Adrenal gland (tissue), 12 donors: ENCODE measurements around the gene NLK. TPM values are rescaled to one million over a fixed set of nuclear protein-coding genes. Genes with fewer than 3 reads are reported as not detected.
"Not testable (repeated sequence)": the region's sequence is repeated elsewhere in the genome, so short reads cannot be mapped to it uniquely, and the experiment has no call there.

Source experiments
- DNase-seq, 7 donors: peaks; one replicate each; pipeline ENCODE4 v3.0.0-alpha.2; 2019 to 2020
- H3K27ac ChIP-seq, 5 donors: fragments of 200-600 bp; sonication (generic) in 4 of 5; 1 replicate in 3 of 5; 2 replicates in 2 of 5; pipeline versions ENCODE4 v1.5.1 to v1.8.0; 2016 to 2020; ENCODE audit warnings: mild to moderate bottlenecking in 1 of 5
- H3K27me3 ChIP-seq: fragments of 200-600 bp; 2 replicates; pipeline ENCODE4 v1.8.0; 2021
- H3K36me3 ChIP-seq, 2 donors: fragments of 200-600 bp; replicated peaks in 1 of 2; 1 replicate in 1 of 2; 2 replicates in 1 of 2; pipeline versions ENCODE4 v1.5.1 to v1.8.0; 2018 to 2022
- H3K4me1 ChIP-seq, 2 donors: fragments of 200-600 bp; replicated peaks in 1 of 2; 1 replicate in 1 of 2; 2 replicates in 1 of 2; pipeline versions ENCODE4 v1.5.1 to v1.8.0; 2018 to 2021
- H3K4me3 ChIP-seq, 4 donors: fragments of 200-600 bp; sonication (generic) in 3 of 4; one replicate each; pipeline ENCODE4 v1.5.1; 2016 to 2018
- H3K9me3 ChIP-seq, 3 donors: fragments of 200-600 bp; sonication (generic) in 1 of 3; replicated peaks in 1 of 3; 1 replicate in 2 of 3; 2 replicates in 1 of 3; pipeline versions ENCODE4 v1.5.1 to v1.8.0; 2016 to 2021
- POLR2A ChIP-seq, 2 donors: fragments of 450-650 bp; IDR thresholded peaks; one replicate each; pipeline ENCODE4 v1.6.1; 2017; ENCODE audit warnings: antibody characterized with exemption in 2 of 2, mild to moderate bottlenecking in 2 of 2, moderate library complexity in 1 of 2
- WGBS, 4 donors: extraction: QIAGEN DNeasy Blood & Tissue Kit in 2 of 4; methylation state at CpG; one replicate each; pipeline versions ENCODE4 v1.1.5 to v1.1.7; 2013 to 2017; 5-methylcytosine and 5-hydroxymethylcytosine counted together
- intact Hi-C, 2 donors: fragments of 100-400 bp; cut with DNase I; formaldehyde crosslinking; loops; one replicate each; pipeline versions ENCODE4 v1.14.1 to v1.15.0; 2022 to 2023
- polyA plus RNA-seq, 3 donors: library from polyadenylated mRNA; stranded (reverse); fragments of 200-250 nt in 2 of 3; fragments of 350-450 nt in 1 of 3; fragmentation: Illumina TruSeq in 1 of 3; extraction: RNeasy Lipid Tissue Mini Kit (QIAGEN cat#74804) in 1 of 3; gene quantifications; one replicate each; pipeline ENCODE4 v1.2.3, GENCODE V29; 2013 to 2014
- total RNA-seq, 9 donors: library from RNA; depleted of rRNA in 4 of 9; stranded (reverse); fragments of >200 nt in 4 of 9; fragments of 120-200 nt in 1 of 9; fragmentation: NEBNext Ultra II Directional in 1 of 9; extraction: Animal tissue kit (Norgen Biotek cat#: 25700) in 1 of 9; gene quantifications; one replicate each; pipeline versions ENCODE4 v1.1.0 to v1.2.4, GENCODE V29; 2013 to 2023
- TF ChIP-seq, protein P1 (sequence below), 6 experiments: fragments of 450-650 bp in 4 of 6; fragments of 200-600 bp in 2 of 6; sonication (generic) in 1 of 6; IDR thresholded peaks; 1 replicate in 5 of 6; 2 replicates in 1 of 6; pipeline versions ENCODE4 v1.5.1 to v1.8.0; 2016 to 2021; ENCODE audit warnings: antibody characterized with exemption in 6 of 6, mild to moderate bottlenecking in 2 of 6, moderate library complexity in 1 of 6
- donor health status: healthy with polysubstance abuse.
- donor health status: Bipolar disorder and iron deficiency.
- donor health status: DM: yes; HTN: yes; CAD: no.
- donor health status: DM: no; HTN: no; CAD: no.
- donor health status: DM: no; HTN: no; CAD: no.
- donor health status: DM: yes; HTN: yes; CAD: no.

NLK gene
- total and polyA plus RNA-seq, 12 donors, result 34.7 to 86.1 (median 56.4) TPM

DNA sequence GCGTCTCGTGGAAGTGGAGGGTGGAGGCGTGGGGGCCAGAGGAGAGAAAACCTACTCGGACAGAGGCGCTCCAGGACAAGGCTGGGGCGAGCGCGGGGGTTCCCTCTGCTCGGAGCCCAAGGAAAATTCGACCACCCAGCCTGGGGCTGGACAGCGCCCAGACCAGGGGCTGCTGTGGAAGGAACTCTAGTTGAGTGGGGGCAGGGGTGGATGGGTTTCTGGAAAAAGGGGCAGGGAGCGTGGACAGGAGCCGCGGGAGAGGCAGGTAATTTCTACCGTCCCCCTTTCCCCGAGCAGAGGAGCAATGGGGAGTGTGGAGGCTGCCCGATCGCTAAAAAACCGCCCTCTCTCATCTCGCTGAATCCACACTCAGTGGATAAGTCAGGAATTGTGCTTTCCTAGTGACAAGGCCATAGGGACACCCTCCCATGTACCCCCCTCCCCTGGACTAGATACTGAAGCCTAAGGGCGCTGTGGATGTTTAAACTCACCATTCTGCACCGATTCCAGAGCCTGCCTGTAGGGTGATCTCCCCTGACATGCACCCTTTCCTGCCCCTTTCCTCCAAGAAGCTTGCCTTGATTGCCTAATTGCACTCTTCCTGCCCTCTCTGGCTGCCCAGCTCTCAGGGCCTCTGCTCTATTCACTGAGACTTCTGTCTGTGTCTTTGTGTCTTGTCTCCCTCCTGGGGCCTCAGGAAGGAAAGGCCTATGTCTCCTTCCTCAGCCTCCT is 185.8 kb downstream of the NLK start:
- DNase-seq, result peak in 1 of 7 donors; percentile 50
- intact Hi-C loops, result no loop called here
- Histone ChIP-seq H3K36me3 (no peaks in the 10 kb centered on the region), H3K9me3 (no peaks in the 10 kb centered on the region), H3K4me3 (peak overlapping the region in 2 of 4 donors; percentile 35 to 57), H3K4me1 (peaks cover 47 to 56% of the 10 kb centered on the region in 2 donors), H3K27ac (peak overlapping the region; percentile 47 to 93 (median 87)), H3K27me3 (no peaks in the 10 kb centered on the region)
- WGBS, 4 donors, result 12 to 38% (median 29%) methylated on average over 21 to 22 of the region's 22 CpGs
- TF ChIP-seq, protein P1, sequence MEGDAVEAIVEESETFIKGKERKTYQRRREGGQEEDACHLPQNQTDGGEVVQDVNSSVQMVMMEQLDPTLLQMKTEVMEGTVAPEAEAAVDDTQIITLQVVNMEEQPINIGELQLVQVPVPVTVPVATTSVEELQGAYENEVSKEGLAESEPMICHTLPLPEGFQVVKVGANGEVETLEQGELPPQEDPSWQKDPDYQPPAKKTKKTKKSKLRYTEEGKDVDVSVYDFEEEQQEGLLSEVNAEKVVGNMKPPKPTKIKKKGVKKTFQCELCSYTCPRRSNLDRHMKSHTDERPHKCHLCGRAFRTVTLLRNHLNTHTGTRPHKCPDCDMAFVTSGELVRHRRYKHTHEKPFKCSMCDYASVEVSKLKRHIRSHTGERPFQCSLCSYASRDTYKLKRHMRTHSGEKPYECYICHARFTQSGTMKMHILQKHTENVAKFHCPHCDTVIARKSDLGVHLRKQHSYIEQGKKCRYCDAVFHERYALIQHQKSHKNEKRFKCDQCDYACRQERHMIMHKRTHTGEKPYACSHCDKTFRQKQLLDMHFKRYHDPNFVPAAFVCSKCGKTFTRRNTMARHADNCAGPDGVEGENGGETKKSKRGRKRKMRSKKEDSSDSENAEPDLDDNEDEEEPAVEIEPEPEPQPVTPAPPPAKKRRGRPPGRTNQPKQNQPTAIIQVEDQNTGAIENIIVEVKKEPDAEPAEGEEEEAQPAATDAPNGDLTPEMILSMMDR (IDR thresholded peaks at IDR 0.05), result peak in 3 of 6 experiments; percentile 6 to 35 (median 32)
- no peak for TF ChIP-seq POLR2A (IDR thresholded peaks at IDR 0.05)

- peak in 1 of 7 donors; percentile 22 for DNase-seq
- TF ChIP-seq, protein P1 (IDR thresholded peaks at IDR 0.05), result no peak
- no peak for TF ChIP-seq POLR2A (IDR thresholded peaks at IDR 0.05)
Measured at GRCh38 chr17:28228986-28229729, 186.7 kb downstream of the NLK start.

DNA sequence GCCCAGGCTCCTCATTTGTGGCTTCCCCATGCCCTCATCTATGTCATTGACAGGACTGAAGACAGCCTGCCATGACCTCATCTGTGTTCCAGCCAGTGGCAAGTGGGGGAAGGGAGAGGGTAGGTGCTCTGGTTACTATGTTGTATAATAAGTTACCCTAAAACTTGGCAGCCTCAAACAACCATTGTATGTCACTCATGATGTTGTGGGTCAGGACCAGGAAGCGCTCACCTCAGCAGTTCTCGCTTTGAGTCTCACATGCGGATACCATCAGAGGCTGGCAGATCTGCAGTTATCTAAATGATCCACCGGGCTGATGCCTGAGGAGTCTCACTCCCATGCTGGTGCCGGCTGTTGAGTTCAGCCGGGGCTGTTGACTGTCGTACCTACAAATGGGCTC is 187.5 kb downstream of the NLK start:
- Histone ChIP-seq H3K4me3 (no peak overlapping the region), H3K4me1 (peaks cover 47 to 56% of the 10 kb centered on the region in 2 donors), H3K27me3 (no peaks in the 10 kb centered on the region), H3K9me3 (no peaks in the 10 kb centered on the region), H3K27ac (peak overlapping the region in 4 of 5 donors; percentile 80 to 89 (median 86)), H3K36me3 (no peaks in the 10 kb centered on the region)
- peak in 4 of 7 donors; percentile 51 to 79 (median 62) for DNase-seq
- intact Hi-C loops, result no loop called here
- TF ChIP-seq, protein P1 (IDR thresholded peaks at IDR 0.05), result no peak
- no peak for TF ChIP-seq POLR2A (IDR thresholded peaks at IDR 0.05)
- WGBS, 4 donors, result 34 to 55% (median 42%) methylated on average over 4 to 7 of the region's 7 CpGs

More at GRCh38 chr17:28228986-28229729, 186.7 kb downstream of the NLK start:
- Histone ChIP-seq H3K36me3 (no peaks in the 10 kb centered on the region), H3K9me3 (no peaks in the 10 kb centered on the region), H3K4me1 (peaks cover 47 to 56% of the 10 kb centered on the region in 2 donors), H3K27ac (peak overlapping the region in 4 of 5 donors; percentile 14 to 92 (median 83)), H3K27me3 (no peaks in the 10 kb centered on the region), H3K4me3 (no peak overlapping the region)
- WGBS, 4 donors, result 80 to 90% (median 90%) methylated on average over 3 to 4 of the region's 4 CpGs
- intact Hi-C loops, result no loop called here

DNA sequence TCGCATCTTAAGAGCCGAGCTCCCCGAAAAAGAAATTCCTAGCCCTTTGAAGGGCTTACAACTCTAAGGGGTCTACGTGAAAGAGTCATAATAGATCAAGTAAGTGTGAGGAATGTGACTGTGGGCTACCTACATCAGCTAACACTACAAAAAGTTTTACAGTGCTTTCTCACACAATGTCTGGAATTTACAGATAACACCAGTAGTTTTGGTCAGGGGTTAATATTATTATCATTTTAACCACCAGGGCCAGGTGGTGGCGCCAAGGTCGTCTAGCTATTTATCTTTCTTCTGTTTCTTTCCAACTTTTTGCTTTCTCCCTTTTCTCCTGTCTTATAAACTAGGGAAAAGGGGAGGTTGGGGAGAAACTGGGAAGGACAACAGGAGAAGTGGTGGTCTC is 188.1 kb downstream of the NLK start:
- TF ChIP-seq, protein P1 (IDR thresholded peaks at IDR 0.05), result peak in 3 of 6 experiments; percentile 9 to 29 (median 16)
- intact Hi-C loops, H3K27me3 ChIP-seq, H3K9me3 ChIP-seq, H3K4me3 ChIP-seq, H3K36me3 ChIP-seq: not testable (repeated sequence)
- Histone ChIP-seq H3K27ac (peak overlapping the region; percentile 37 to 89 (median 84)), H3K4me1 (peaks cover 43 to 56% of the 10 kb centered on the region in 2 donors)
- WGBS, 4 donors, result 15 to 31% (median 17%) methylated on average over 6 of the region's 6 CpGs
- peak in 1 of 7 donors; percentile 28 for DNase-seq

GRCh38 chr17:28231624-28232023 is 189.1 kb downstream of the NLK start:
- peak in 3 of 7 donors; percentile 34 to 45 (median 40) for DNase-seq
- peak overlapping the region in 1 of 4 donors; percentile 23 for H3K4me3 ChIP-seq
- intact Hi-C loops, H3K27me3 ChIP-seq, H3K9me3 ChIP-seq, H3K36me3 ChIP-seq: not testable (repeated sequence)
- H3K4me1 ChIP-seq, result peaks cover 41 to 56% of the 10 kb centered on the region in 2 donors
- WGBS, 4 donors, result 46 to 52% (median 49%) methylated on average over 5 of the region's 5 CpGs
- H3K27ac ChIP-seq, result peak overlapping the region; percentile 37 to 89 (median 84)
